Common myeloid progenitor, CD34-positive (primary cell): Measurements from ENCODE around the gene TMPRSS5.
"Not testable (repeated sequence)": the region's sequence is repeated elsewhere in the genome, so short reads cannot be mapped to it uniquely, and the experiment has no call there.

Experiments
- CTCF ChIA-PET: fragments of 350-600 bp; sonication (Branson Sonifier 250); formaldehyde crosslinking; loops from one replicate; lab custom pipeline; 2021; ENCODE audit warnings: antibody characterized with exemption; lab: Charles Lee
- POLR2A ChIA-PET: fragments of 350-600 bp; sonication (Branson Sonifier 250); formaldehyde crosslinking; loops from one replicate; lab custom pipeline; 2021; ENCODE audit warnings: antibody characterized with exemption; lab: Charles Lee
- DNase-seq, 3 donors: peaks; one replicate each; pipeline versions ENCODE4 v3.0.0 to v3.0.0-alpha.2; 2013
- H3K27ac ChIP-seq, 2 experiments: 1 replicate in 1 of 2; 2 replicates in 1 of 2; pipeline ENCODE4 v1.7.0; 2013; ENCODE audit warnings: inconsistent platforms in 2 of 2, low read length in 2 of 2, mild to moderate bottlenecking in 2 of 2, low read depth in 1 of 2, moderate library complexity in 1 of 2; ENCODE audit not compliant: severe bottlenecking in 2 of 2, insufficient read depth in 1 of 2, poor library complexity in 1 of 2
- H3K27me3 ChIP-seq, 5 experiments: replicated peaks in 2 of 5; 1 replicate in 3 of 5; 2 replicates in 2 of 5; pipeline versions ENCODE4 v1.6.1 to v1.7.0; 2013; ENCODE audit warnings: low read length in 4 of 5, mild to moderate bottlenecking in 2 of 5, moderate library complexity in 2 of 5, inconsistent platforms in 1 of 5; ENCODE audit not compliant: insufficient read depth in 5 of 5, control insufficient read depth in 4 of 5
- H3K36me3 ChIP-seq, 4 experiments: 1 replicate in 2 of 4; 2 replicates in 2 of 4; pipeline versions ENCODE4 v1.6.1 to v1.7.0; 2013; ENCODE audit warnings: low read length in 3 of 4, control low read depth in 1 of 4, mild to moderate bottlenecking in 1 of 4; ENCODE audit not compliant: control insufficient read depth in 4 of 4, insufficient read depth in 4 of 4
- H3K4me1 ChIP-seq, 4 experiments: 1 replicate in 3 of 4; 2 replicates in 1 of 4; pipeline versions ENCODE4 v1.6.1 to v1.7.1; 2013; ENCODE audit warnings: low read length in 3 of 4, mild to moderate bottlenecking in 3 of 4, control low read depth in 1 of 4, inconsistent platforms in 1 of 4, moderate library complexity in 1 of 4; ENCODE audit not compliant: control insufficient read depth in 4 of 4, insufficient read depth in 4 of 4; ENCODE audit errors: control extremely low read depth in 1 of 4
- H3K4me3 ChIP-seq, 7 experiments: 1 replicate in 4 of 7; 2 replicates in 3 of 7; pipeline versions ENCODE4 v1.5.1 to v1.7.0; 2013; ENCODE audit warnings: mild to moderate bottlenecking in 7 of 7, low read length in 6 of 7, moderate library complexity in 6 of 7, inconsistent platforms in 2 of 7, low read depth in 2 of 7, control low read depth in 1 of 7; ENCODE audit not compliant: insufficient read depth in 4 of 7, control insufficient read depth in 1 of 7; ENCODE audit errors: extremely low read depth in 1 of 7
- H3K9me3 ChIP-seq, 5 experiments: 1 replicate in 4 of 5; 2 replicates in 1 of 5; pipeline versions ENCODE4 v1.6.1 to v1.7.1; 2013; ENCODE audit warnings: low read length in 4 of 5, mild to moderate bottlenecking in 2 of 5, inconsistent platforms in 1 of 5, low read depth in 1 of 5, moderate library complexity in 1 of 5; ENCODE audit not compliant: control insufficient read depth in 4 of 5, insufficient read depth in 2 of 5; ENCODE audit errors: control extremely low read depth in 1 of 5
- whole genome bisulfite sequencing: methylation state at CpG from one replicate; pipeline ENCODE4 v1.1.5; 2013; ENCODE audit not compliant: insufficient coverage; 5-methylcytosine and 5-hydroxymethylcytosine counted together

Gene TMPRSS5

GRCh38 chr11:113677685-113678084, 28.4 kb downstream of the TMPRSS5 start:
- Histone ChIP-seq H3K4me3 (no peak overlapping the region), H3K27ac (no peak overlapping the region), H3K4me1 (no peaks in the 10 kb centered on the region), H3K9me3 (no peaks in the 10 kb centered on the region), H3K36me3 (no peaks in the 10 kb centered on the region), H3K27me3 (peaks cover 0 to 7% (median 0%) of the 10 kb centered on the region in 5 experiments)
- DNase-seq = no peak
- POLR2A ChIA-PET = no interaction called here
- WGBS = 96% methylated on average over 4 of the region's 5 CpGs
- CTCF ChIA-PET = no interaction called here

GRCh38 chr11:113675565-113675964, 30.5 kb downstream of the TMPRSS5 start:
- POLR2A ChIA-PET = interaction anchor here (0.6 kb wide), 1 partner anchor 71 kb away, joined by 3 read pairs; no protein-coding TSS in a partner anchor
- no peaks in the 10 kb centered on the region for H3K36me3 ChIP-seq
- no peaks in the 10 kb centered on the region for H3K4me1 ChIP-seq
- no peak for DNase-seq
- peaks cover 0 to 5% (median 0%) of the 10 kb centered on the region in 5 experiments for H3K27me3 ChIP-seq
- no peak overlapping the region for H3K4me3 ChIP-seq
- CTCF ChIA-PET = interaction anchor here (0.6 kb wide), 1 partner anchor 44 kb away, joined by 3 read pairs; no protein-coding TSS in a partner anchor
- H3K27ac ChIP-seq = no peak overlapping the region
- WGBS = 89% methylated on average over 4 of the region's 5 CpGs
- no peaks in the 10 kb centered on the region for H3K9me3 ChIP-seq

GRCh38 chr11:113675003-113675561, 31.0 kb downstream of the TMPRSS5 start:
- Histone ChIP-seq H3K27me3 (peaks cover 0 to 5% (median 0%) of the 10 kb centered on the region in 5 experiments), H3K4me1 (no peaks in the 10 kb centered on the region), H3K27ac (no peak overlapping the region), H3K4me3 (no peak overlapping the region), H3K36me3 (no peaks in the 10 kb centered on the region), H3K9me3 (no peaks in the 10 kb centered on the region)
- ChIA-PET POLR2A (interaction anchor here (0.6 kb wide), 1 partner anchor 70 kb away, joined by 3 read pairs; no protein-coding TSS in a partner anchor), CTCF (interaction anchor here (0.6 kb wide), 1 partner anchor 45 kb away, joined by 3 read pairs; no protein-coding TSS in a partner anchor)
- no peak for DNase-seq
- 67% methylated on average over 5 of the region's 5 CpGs for WGBS

- DNase-seq = no peak
- CTCF ChIA-PET = interaction anchor here (1.0 kb wide), 1 partner anchor 15 kb away, joined by 4 read pairs; no protein-coding TSS in a partner anchor
- no peak overlapping the region for H3K4me3 ChIP-seq
Observed at GRCh38 chr11:113674397-113674685, 31.8 kb downstream of the TMPRSS5 start.

GRCh38 chr11:113673550-113674396, 32.3 kb downstream of the TMPRSS5 start:
- no peak overlapping the region for H3K27ac ChIP-seq
- ChIA-PET CTCF (interaction anchor here (1.0 kb wide), 2 partner anchors 8 to 16 kb away, joined by 4 read pairs; no protein-coding TSS in a partner anchor), POLR2A (no interaction called here)
- H3K9me3 ChIP-seq = no peaks in the 10 kb centered on the region
- H3K36me3 ChIP-seq = no peaks in the 10 kb centered on the region
- no peak overlapping the region for H3K4me3 ChIP-seq
- peaks cover 0 to 5% (median 0%) of the 10 kb centered on the region in 5 experiments for H3K27me3 ChIP-seq
- no peak for DNase-seq
- WGBS = 73% methylated on average over 3 of the region's 4 CpGs
- no peaks in the 10 kb centered on the region for H3K4me1 ChIP-seq

More at GRCh38 chr11:113674397-113674685, 31.8 kb downstream of the TMPRSS5 start:
- POLR2A ChIA-PET = no interaction called here
- no peaks in the 10 kb centered on the region for H3K4me1 ChIP-seq
- no peaks in the 10 kb centered on the region for H3K36me3 ChIP-seq
- H3K27me3 ChIP-seq = peaks cover 0 to 5% (median 0%) of the 10 kb centered on the region in 5 experiments
- WGBS = 70% methylated on average over 3 of the region's 3 CpGs
- no peaks in the 10 kb centered on the region for H3K9me3 ChIP-seq
- H3K27ac ChIP-seq = no peak overlapping the region

- H3K4me1 ChIP-seq, H3K36me3 ChIP-seq, H3K27me3 ChIP-seq, CTCF ChIA-PET, POLR2A ChIA-PET, H3K9me3 ChIP-seq, H3K27ac ChIP-seq, DNase-seq, H3K4me3 ChIP-seq: not testable (repeated sequence)
- WGBS = no CpG with 5 or more reads among the region's 3 CpGs
Observed at GRCh38 chr11:113671914-113672313, 34.2 kb downstream of the TMPRSS5 start.

- H3K9me3 ChIP-seq = peaks cover 0 to 3% (median 0%) of the 10 kb centered on the region in 5 experiments
- WGBS = 81% methylated on average over 3 of the region's 3 CpGs
- peaks cover 0 to 2% (median 0%) of the 10 kb centered on the region in 5 experiments for H3K27me3 ChIP-seq
- no peak overlapping the region for H3K27ac ChIP-seq
- POLR2A ChIA-PET = no interaction called here
- CTCF ChIA-PET = no interaction called here
- H3K4me1 ChIP-seq = no peaks in the 10 kb centered on the region
- DNase-seq = no peak
- no peak overlapping the region for H3K4me3 ChIP-seq
- H3K36me3 ChIP-seq = no peaks in the 10 kb centered on the region
Observed at GRCh38 chr11:113670831-113671215, 35.3 kb downstream of the TMPRSS5 start.
